Measurements from ENCODE around the gene PANK4.

DNA sequence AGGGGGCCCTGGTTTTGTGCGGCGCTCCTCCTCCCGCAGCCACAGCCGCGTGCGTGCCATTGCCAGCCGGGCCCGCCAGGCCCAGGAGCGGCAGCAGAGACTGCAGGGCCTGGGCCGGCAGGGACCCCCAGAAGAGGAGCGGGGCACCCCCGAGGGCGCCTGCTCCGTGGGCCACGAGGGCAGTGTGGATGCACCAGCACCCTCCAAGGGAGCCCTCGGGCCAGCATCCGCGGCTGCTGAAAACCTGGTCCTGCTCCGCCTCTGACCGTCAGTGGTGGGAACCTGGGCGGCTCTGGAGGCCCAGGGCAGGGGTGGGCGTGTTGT, 21.5 kb downstream of the PANK4 start:
- TF ChIP-seq, protein P1, sequence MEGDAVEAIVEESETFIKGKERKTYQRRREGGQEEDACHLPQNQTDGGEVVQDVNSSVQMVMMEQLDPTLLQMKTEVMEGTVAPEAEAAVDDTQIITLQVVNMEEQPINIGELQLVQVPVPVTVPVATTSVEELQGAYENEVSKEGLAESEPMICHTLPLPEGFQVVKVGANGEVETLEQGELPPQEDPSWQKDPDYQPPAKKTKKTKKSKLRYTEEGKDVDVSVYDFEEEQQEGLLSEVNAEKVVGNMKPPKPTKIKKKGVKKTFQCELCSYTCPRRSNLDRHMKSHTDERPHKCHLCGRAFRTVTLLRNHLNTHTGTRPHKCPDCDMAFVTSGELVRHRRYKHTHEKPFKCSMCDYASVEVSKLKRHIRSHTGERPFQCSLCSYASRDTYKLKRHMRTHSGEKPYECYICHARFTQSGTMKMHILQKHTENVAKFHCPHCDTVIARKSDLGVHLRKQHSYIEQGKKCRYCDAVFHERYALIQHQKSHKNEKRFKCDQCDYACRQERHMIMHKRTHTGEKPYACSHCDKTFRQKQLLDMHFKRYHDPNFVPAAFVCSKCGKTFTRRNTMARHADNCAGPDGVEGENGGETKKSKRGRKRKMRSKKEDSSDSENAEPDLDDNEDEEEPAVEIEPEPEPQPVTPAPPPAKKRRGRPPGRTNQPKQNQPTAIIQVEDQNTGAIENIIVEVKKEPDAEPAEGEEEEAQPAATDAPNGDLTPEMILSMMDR (IDR thresholded peaks at IDR 0.05) = no peak
- no peak for TF ChIP-seq POLR2A (IDR thresholded peaks at IDR 0.05)
